Stimulated activated CD8-positive, alpha-beta memory T cell treated with anti-CD3 and anti-CD28 coated beads, Interleukin-12 subunit alpha, Interleukin-12 subunit beta, amount 100 ng/mL, for 24 hours (primary cell): ENCODE data around the gene CFAP97D2.
"Not testable (repeated sequence)": the region's sequence is repeated elsewhere in the genome, so short reads cannot be mapped to it uniquely, and the experiment has no call there.

ENCODE experiments used
- DNase-seq: peaks from one replicate; pipeline ENCODE4 v3.0.0-alpha.2; 2020; ENCODE audit errors: extremely low read depth

CFAP97D2 gene

DNA sequence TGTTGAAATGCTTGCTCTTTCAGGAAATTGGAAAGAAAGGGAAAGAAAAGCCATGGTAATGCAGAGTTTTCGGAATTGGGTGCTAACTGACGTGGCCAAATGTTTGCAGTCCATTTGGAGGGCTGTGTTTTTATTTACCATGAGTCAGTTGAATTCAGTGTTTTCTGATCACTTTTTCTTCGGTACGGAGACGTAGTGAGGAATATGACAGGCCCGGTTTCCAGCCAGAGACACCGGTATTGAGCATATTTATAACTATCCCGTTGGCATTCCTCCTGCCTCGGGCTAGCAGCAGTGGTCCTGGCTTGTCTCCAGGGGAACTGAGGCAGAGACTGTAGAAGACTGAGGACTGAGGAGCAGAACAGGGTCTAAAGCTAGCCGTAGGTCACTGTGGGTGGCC, 56.6 kb downstream of the CFAP97D2 start:
- no peak for DNase-seq

DNA sequence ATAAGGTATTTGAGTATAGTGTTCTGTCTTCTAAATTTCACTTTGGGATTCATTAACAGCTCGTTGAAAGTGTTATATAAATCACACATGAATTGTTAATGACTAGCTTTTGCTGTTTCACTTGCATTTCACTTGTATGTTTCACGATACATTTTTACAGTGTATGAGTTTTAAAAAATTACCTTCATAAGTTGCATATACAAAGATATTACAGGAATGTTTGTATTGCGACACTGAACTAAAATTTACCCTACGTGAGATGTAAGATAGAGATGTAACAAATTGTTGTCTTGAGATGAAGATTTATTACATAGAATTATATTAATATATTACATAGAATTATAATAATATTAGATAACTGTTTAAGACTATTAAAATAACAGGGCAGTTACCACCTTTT, 57.2 kb downstream of the CFAP97D2 start:
- DNase-seq, result no peak

DNA sequence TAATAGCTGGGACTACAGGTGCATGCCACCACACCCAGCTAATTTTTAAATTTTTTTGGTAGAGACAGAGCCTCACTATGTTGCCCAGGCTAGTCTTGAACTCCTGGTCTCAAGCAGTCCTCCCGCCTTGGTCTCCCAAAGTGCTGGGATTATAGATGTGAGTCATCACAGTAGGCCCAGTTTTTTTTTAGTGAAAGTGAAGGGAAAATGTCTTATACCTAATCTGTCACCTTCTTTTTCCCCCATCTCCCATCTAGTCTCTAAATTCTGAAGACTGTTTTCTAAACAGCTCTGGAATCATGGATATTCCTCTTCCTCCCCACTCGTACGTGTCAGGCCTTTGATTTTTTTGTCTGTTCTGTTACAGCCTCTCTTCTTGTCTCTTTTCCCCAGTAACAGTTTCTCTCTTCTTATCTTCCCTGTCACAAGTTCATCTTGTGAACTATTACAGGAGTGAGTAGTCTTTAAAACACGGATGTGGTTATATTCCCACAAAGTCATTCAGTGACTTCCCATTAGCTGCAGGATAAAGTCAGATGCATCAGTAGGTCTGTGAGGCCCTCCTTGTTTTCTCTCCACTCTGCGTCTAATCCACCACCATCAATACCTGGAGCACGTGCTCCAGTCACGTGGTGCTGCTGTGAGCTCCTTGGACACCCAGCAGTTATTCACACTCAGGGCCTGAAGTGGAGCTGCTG, 58.5 kb downstream of the CFAP97D2 start:
- no peak for DNase-seq

DNA sequence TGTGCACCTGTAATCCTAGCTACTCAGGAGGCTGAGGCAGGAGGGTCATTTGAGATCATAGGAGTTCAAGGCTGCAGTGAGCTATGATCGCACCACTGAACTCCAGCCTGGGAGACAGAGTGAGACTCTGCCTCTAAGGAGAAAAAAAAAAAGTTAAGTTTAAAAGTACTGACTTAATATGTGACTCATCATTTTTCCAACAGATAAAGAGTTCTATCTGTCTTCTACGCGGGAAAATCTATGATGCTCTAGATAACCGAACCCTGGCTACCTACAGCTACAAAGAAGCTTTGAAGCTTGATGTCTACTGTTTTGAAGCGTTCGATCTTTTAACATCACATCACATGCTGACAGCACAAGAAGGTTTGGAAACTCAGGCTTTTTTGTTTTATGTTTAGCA, 62.9 kb downstream of the CFAP97D2 start:
- no peak for DNase-seq

DNA sequence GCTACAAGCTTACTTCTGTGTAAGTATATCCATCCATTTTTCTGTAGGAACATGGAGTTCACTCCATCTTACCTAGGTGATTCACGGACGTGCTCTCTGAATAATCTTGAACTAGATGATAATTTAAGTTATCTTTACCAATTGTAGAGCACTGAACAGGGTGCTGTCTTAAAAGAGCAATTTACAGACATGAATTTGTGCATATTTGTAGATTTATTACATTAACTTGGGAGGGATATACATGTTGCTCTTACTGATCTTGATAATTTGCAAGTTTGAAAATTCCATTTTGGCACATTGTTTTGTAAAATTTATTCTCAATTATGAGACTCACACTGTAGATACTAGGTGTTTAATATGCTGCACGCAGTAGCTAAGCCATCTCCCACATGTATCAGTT, 64.9 kb downstream of the CFAP97D2 start:
- DNase-seq, result no peak

DNA sequence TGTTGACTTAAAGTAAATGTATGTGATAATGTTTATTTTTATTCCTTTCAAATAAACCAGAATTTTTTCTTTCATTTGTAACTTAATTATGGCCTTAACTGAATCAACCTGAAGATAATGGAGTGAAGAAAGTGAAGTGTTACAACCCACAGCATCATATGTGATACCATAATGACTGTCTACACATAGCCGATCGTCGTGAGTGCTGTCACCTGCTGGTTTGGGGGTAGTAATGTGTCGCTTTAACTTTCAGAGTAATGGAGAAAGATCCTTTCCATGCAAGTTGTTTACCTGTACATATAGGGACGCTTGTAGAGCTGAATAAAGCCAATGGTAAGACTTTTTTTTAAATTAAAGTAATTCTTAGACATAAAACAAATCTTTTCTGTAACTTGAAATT, 65.6 kb downstream of the CFAP97D2 start:
- no peak for DNase-seq

DNA sequence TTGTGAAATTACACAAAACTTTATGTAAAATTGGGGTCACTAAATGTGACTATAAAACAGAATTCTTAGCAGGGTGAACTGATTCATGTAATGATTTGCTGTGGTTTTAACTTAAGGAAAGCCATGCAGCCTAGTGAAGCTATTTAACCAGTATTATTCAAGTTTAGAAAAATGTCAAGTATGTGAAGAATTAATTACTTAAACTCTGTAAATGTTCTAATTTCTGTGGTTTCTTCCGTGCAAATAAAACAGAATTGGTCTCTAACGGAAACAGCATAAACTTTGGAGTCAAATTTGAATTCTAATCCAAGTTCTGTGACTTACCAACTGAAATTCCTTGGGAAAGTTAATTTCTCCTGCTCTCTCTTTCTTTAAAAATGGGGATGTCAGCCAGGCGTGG, 69.0 kb downstream of the CFAP97D2 start:
- no peak for DNase-seq

DNA sequence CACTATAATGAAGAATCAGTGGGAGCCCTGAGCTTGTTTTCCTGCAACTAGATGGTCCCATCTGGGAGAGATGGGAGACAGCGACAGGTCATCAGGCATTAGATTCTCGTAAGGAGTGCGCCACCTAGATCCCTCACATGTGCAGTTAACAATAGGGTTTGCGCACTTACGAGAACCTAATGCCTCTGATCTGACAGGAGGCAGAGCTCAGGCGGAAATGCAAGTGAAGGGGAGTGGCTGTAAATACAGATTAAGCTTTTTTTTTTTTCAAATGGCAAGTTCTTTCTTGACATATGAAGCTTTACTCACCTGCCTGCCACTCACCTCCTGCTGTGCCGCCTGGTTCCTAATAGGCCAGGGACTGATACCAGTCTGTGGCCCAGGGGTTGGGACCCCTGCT, 70.0 kb downstream of the CFAP97D2 start:
- no peak for DNase-seq

DNA sequence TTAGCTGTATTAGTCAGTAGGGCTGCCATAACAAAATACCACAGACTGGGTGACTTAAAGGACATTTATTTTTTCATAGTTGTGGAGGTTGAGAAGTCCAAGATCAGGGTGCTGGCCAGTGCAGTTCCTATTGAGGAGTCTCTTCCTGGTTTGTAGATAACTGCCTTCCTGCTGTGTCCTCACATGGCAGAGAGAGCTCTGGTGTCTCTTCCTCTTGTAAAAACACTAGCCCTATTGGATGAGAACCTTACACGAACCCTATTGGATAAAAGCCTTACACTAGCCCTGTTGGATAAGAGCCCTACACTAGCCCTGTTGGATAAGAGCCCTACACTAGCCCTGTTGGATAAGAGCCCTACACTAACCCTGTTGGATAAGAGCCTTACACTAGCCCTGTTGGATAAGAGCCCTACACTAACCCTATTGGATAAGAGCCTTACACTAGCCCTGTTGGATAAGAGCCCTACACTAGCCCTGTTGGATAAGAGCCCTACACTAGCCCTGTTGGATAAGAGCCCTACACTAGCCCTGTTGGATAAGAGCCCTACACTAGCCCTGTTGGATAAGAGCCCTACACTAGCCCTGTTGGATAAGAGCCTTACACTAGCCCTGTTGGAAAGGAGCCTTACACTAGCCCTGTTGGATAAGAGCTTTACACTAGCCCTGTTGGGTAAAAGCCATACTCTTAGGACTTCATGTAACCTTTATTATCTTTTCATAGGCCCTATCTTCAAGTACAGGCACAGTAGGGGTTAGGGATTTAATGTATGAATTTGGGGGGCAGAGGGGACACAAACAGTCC, 72.8 kb downstream of the CFAP97D2 start:
- DNase-seq, result not testable (repeated sequence)

DNA sequence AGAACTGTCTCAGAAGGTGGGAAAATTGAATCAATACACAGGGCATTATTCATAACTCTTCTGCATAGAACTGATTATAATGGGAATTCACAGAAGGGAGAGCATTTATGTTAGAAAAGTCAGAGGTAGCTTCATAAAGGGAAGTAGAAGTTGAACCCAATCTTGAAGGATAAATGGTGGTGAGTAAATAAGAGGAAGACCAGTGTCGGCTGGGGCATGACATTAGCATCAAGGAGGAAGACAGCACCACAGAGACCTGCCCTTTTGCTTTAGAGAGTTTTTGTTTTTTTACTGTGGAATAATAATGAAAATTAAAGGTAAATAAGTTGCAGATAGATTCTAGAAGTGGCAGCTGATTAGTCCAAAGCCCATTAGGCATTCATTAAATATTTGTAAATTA, 77.5 kb downstream of the CFAP97D2 start:
- DNase-seq, result no peak

DNA sequence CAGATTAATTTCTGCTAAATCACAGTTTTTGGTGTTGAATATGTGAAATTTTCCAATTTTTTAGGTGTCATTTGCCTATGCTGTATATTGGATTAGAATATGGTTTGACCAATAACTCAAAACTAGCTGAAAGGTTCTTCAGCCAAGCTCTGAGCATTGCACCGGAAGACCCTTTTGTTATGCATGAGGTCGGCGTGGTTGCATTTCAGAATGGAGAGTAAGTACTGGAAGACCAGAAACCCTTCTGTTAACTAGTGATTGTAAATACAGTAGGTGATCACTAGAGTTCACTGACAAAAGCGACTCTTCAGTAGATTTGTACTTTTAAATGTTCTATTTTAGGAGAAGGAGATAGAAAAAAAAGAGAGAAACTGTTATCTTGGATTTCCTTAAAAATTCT, 78.0 kb downstream of the CFAP97D2 start:
- DNase-seq, result no peak

DNA sequence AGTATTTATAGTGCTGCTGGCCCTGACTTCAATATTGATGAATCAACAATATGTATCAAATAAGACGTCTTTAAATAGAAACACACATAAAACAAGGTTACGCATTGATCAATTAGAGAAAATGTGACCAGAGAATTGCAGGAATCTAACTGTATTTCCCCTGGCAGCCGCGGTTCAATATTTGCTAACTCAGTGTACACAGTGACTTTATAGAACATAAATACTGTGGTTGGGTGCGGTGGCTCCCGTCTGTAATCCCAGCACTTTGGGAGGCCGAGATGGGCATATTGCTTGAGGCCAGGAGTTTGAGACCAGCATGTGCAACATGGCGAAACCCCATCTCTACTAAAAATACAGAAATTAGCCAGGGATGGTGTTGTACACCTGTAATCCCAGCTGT, 79.5 kb downstream of the CFAP97D2 start:
- no peak for DNase-seq

DNA sequence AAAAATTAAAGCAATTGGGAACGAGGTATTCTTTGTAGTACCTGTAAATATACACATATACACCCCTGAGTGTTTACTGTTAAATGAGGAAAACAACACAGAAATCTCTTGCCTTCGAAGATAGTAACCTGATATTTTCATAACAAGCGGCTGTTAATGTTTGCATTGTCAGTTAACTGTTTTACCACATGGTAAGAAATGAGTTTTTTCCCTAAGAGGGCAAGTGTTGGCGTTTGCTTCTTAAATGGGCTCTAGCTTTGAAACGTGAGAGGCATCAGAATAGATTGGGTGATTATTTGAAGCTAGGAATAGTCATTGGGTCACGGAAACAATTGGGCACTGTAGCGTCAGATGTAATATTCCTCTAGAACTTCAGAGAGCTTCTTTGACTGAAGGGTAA, 80.3 kb downstream of the CFAP97D2 start:
- no peak for DNase-seq

DNA sequence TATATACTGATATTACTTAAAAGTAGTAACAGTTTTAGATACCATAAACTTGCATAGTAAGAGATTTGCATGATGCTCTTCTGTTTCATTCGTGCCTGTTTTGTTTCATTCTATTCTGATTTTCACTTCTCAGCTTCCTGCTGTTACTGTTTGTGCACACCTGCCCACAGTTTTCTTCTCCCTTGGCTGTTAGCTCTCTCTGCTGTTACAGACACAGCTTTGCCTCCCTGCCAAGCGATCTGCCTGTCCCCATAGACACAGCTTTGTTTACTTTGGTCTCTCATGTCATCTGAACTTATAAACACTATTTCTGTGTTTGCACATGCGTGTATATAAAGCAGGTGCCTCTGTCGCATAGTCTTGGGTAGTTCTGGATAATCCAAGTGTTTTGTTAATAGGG, 80.9 kb downstream of the CFAP97D2 start:
- DNase-seq, result no peak

DNA sequence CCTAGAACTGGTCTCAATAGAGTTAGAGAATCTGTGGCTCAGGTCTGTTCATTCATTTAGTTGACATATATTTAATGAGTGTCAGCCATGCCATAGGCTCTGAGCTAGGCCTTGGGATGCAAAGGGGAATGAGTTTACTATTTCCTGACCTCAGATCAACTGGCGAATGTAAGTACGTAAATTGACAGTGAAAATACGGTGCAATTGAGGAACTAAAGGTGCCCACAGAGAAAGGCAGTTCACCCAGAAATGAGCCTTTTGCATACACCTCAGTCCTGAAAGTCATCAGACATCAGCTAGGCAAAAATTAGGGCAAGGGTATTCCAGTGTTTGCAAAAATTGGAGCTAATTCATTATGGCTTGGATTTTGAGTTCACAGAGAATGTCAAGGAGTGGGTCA, 81.8 kb downstream of the CFAP97D2 start:
- no peak for DNase-seq

DNA sequence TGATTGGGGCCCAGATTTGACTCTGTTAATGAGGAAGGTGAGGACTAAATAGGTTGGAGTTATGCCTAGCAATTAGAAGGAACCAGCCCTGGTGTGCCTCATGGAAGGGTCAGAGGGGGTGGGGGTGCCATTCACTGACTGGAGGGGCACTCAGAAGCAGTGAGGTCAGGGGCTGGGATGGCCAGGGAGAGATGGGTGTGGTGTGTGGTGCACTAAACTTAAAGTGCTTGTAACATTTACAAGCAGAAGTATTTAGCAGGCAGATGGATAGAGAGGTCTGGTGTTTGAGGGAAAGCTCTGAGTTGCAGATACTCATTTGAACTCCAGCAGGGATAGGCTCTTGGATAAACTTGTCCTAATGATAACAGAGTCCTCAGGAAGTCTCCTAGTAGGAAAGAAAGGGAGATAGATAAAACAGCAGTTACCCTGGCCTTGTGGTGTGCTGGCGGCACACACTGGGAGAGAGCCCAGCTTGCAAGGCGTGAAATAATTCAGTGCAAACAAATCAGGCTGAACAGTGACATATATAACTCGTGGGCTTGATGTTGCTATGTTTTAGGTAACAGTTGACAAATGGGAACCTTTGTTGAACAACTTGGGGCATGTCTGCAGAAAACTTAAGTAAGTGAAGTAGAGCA, 82.4 kb downstream of the CFAP97D2 start:
- no peak for DNase-seq

DNA sequence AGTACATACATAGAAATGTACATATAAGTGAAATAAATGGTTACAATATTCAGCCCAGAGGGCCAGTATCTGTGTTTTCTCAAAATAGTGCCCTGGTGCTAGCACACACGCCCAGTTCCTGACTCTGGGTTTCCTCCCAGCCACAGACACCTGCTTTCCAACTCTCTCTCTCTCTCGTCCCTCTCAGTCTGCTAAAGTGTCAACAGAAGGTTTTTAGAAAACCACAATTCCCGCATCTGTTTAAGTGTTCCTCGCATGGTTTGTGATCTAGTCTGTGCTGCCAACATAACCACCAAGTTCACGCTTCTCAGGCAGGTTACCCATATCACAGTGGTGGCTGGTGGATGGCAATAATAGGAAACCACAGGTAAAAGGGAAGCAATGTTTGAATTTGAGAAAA, 84.5 kb downstream of the CFAP97D2 start:
- no peak for DNase-seq

DNA sequence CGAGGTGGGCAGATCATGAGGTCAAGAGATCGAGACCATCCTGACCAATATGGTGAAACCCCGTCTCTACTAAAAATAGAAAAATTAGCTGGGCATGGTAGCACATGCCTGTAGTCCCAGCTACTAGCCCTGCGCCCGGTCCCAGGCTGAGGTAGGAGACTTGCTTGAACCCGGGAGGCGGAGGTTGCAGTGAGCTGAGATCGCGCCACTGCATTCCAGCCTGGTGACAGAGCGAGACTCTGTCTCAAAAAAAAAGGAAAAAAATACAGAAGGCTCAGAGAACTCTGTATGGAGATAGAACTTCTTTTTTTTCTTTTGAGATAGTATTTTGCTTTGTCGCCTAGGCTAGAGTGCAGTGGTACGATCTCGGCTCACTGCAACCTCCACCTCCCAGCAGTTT, 85.3 kb downstream of the CFAP97D2 start:
- DNase-seq, result not testable (repeated sequence)

DNA sequence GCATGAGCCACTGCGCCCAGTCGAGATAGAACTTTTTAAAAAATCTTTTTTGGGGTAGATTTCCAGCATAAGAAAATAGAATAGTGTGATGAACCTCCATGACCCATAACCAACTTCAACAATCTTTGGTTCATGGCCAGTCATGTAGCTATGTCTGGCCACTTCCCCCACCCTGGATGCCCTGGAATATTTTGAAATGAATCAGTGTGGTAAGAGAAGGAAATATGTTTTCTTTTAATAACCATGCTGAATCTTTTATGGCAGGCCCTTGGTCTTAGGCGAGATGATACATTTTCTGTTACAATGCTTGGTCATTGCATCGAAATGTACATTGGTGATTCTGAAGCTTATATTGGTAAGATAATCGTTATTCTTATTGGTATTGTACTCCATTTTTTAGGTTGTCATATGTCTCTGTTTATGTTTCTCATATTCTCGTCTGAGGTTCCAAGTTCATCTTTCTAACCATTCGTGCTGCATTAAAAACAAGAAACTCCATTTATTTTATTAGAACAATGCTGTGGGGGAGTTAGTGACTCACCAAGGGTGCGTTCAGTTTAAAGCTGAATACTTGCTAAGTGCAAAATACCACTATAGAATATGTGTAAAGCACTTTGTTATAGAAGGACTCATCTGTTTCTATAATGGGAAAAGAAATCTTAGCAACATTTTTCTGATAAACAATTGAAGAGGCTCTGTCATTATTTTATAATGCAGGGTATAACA, 86.0 kb downstream of the CFAP97D2 start:
- DNase-seq, result no peak

DNA sequence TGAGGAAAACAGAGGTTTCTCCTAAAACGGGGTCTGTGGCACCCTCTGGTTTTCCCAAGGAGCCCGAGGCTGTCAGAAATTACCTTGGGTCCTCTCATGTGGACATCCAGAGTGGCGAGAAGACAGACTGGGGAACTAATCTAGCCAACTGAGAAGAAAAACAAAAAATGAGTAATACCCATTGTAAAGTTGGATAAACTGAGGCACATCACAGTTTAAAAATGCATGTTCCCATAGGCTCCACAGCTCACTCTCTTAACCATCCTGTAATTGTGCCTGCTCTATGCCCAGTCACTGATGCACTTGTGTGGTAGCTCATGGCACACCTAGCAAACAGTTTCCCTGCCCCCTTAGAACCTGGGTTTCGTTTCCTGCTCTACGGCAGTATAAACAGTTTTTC, 87.2 kb downstream of the CFAP97D2 start:
- no peak for DNase-seq

DNA sequence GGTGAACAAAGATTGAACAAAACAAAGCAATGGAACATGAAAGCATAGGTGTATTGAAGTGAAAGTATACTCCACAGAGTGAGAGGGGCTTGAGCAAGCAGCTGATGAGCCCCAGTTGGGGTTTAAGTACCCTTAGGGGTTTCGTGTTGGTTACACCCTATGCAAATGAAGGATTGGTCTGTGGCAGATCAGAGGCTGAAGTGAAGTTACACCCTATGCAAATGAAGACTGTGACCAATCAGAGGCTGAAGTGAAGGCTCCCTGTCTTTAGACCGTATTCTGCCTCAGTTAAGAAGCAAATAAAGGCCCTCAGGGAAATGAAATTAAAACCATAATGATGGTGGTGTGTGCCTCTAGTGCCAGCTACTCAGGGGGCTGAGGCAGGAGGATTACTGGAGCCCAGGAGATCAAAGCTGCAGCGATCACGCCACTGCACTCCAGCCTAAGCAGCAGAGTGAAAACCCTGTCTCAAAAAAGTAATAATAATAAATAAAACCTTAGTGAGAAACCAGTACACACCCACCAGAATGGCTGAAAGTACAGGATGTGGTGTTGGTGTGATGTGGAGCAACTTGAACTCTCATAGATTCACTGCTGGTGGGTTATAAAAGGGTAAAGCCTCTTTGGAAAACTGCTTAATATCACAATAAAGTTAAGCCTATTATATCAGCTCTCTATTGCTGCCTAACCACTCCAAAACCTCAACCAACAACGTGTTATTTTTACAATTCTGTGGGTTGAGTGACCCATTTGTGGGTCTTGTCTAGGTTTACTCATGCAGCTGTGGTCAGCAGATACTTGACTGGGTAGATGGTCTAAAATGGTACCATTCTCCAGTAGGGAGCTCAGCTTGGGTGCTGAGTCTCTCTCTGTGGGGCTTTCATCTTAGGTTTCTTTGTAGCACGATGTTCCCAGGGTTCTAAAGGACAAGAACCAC, 89.6 kb downstream of the CFAP97D2 start:
- DNase-seq, result no peak
